DND-41 (cell line): ENCODE data around the gene OR51B5.

Experiments
- EZH2 ChIP-seq: IDR thresholded peaks from 3 replicates; pipeline ENCODE4 v1.6.1; 2012; ENCODE audit warnings: borderline replicate concordance, low read depth, mild to moderate bottlenecking, moderate library complexity, low read length, inconsistent platforms; ENCODE audit not compliant: severe bottlenecking
- TF ChIP-seq, protein P1 (sequence below): IDR thresholded peaks from 2 replicates; pipeline ENCODE4 v1.5.1; 2012; ENCODE audit warnings: borderline replicate concordance, low read length, moderate library complexity, mild to moderate bottlenecking; ENCODE audit not compliant: poor library complexity, severe bottlenecking; ENCODE audit errors: extremely low read depth

DNA sequence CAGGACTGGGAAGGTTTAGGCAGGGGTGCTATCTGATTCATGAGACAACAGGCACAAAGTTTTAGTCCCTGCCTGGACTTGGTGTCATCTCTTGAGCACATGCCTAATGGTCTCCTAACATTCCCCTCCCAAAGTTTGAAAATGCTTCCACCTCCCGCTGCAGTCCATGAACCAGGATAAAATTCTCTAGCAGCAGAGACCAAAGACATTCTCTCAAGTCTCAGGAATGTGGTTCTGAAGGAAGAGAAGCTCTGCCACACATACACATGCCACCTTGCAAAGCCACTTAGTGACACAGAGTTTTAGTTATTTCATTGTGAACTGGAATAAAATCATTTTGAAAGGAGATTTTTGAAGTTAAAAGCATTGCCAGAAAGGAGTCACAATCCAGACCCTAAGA lies 23.5 kb upstream of the OR51B5 start:
- TF ChIP-seq, protein P1, sequence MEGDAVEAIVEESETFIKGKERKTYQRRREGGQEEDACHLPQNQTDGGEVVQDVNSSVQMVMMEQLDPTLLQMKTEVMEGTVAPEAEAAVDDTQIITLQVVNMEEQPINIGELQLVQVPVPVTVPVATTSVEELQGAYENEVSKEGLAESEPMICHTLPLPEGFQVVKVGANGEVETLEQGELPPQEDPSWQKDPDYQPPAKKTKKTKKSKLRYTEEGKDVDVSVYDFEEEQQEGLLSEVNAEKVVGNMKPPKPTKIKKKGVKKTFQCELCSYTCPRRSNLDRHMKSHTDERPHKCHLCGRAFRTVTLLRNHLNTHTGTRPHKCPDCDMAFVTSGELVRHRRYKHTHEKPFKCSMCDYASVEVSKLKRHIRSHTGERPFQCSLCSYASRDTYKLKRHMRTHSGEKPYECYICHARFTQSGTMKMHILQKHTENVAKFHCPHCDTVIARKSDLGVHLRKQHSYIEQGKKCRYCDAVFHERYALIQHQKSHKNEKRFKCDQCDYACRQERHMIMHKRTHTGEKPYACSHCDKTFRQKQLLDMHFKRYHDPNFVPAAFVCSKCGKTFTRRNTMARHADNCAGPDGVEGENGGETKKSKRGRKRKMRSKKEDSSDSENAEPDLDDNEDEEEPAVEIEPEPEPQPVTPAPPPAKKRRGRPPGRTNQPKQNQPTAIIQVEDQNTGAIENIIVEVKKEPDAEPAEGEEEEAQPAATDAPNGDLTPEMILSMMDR, result no peak
- no peak for TF ChIP-seq EZH2
